ENCODE data around the gene PDZD8.
"Not testable (repeated sequence)": the region's sequence is repeated elsewhere in the genome, so short reads cannot be mapped to it uniquely, and the experiment has no call there.

PDZD8 gene

GRCh38 chr10:117294039-117294645, 81.1 kb downstream of the PDZD8 start:
- no peak for DNase-seq (ENCODE audit: low read depth in 2 of 2)

GRCh38 chr10:117290872-117291271, 84.4 kb downstream of the PDZD8 start:
- DNase-seq (ENCODE audit: low read depth in 2 of 2), result not testable (repeated sequence)

- no peak for DNase-seq (ENCODE audit: low read depth in 2 of 2)
Observed at GRCh38 chr10:117284716-117285494, 90.3 kb downstream of the PDZD8 start.

GRCh38 chr10:117277675-117278074, 97.6 kb downstream of the PDZD8 start:
- DNase-seq (ENCODE audit: low read depth in 2 of 2), result no peak

- no peak for DNase-seq (ENCODE audit: low read depth in 2 of 2)
Observed at GRCh38 chr10:117275121-117275520, 100.1 kb downstream of the PDZD8 start.

GRCh38 chr10:117274509-117274908, 100.7 kb downstream of the PDZD8 start:
- DNase-seq (ENCODE audit: low read depth in 2 of 2), result no peak

GRCh38 chr10:117273980-117274379, 101.3 kb downstream of the PDZD8 start:
- DNase-seq (ENCODE audit: low read depth in 2 of 2), result no peak

- no peak for DNase-seq (ENCODE audit: low read depth in 2 of 2)
Observed at GRCh38 chr10:117272195-117273076, 102.8 kb downstream of the PDZD8 start.

- no peak for DNase-seq (ENCODE audit: low read depth in 2 of 2)
Observed at GRCh38 chr10:117271427-117271826, 103.8 kb downstream of the PDZD8 start.

GRCh38 chr10:117268907-117269306, 106.3 kb downstream of the PDZD8 start:
- no peak for DNase-seq (ENCODE audit: low read depth in 2 of 2)

- DNase-seq (ENCODE audit: low read depth in 2 of 2), result no peak
Observed at GRCh38 chr10:117268258-117268657, 107.0 kb downstream of the PDZD8 start.

- no peak for DNase-seq (ENCODE audit: low read depth in 2 of 2)
Observed at GRCh38 chr10:117266812-117267211, 108.4 kb downstream of the PDZD8 start.

GRCh38 chr10:117266400-117266799, 108.8 kb downstream of the PDZD8 start:
- DNase-seq (ENCODE audit: low read depth in 2 of 2), result no peak

- no peak for DNase-seq (ENCODE audit: low read depth in 2 of 2)
Observed at GRCh38 chr10:117264782-117265181, 110.5 kb downstream of the PDZD8 start.

GRCh38 chr10:117262903-117263293, 112.3 kb downstream of the PDZD8 start:
- DNase-seq (ENCODE audit: low read depth in 2 of 2), result no peak

- no peak for DNase-seq (ENCODE audit: low read depth in 2 of 2)
Observed at GRCh38 chr10:117262291-117262902, 112.8 kb downstream of the PDZD8 start.

GRCh38 chr10:117261501-117261900, 113.7 kb downstream of the PDZD8 start:
- no peak for DNase-seq (ENCODE audit: low read depth in 2 of 2)

- DNase-seq (ENCODE audit: low read depth in 2 of 2), result no peak
Observed at GRCh38 chr10:117260084-117260483, 115.2 kb downstream of the PDZD8 start.

GRCh38 chr10:117259279-117259678, 116.0 kb downstream of the PDZD8 start:
- no peak for DNase-seq (ENCODE audit: low read depth in 2 of 2)

GRCh38 chr10:117257721-117258120, 117.5 kb downstream of the PDZD8 start:
- no peak for DNase-seq (ENCODE audit: low read depth in 2 of 2)

- DNase-seq (ENCODE audit: low read depth in 2 of 2), result no peak
Observed at GRCh38 chr10:117256910-117257309, 118.3 kb downstream of the PDZD8 start.

GRCh38 chr10:117255835-117256460, 119.3 kb downstream of the PDZD8 start:
- no peak for DNase-seq (ENCODE audit: low read depth in 2 of 2)
